H9 (cell line): ENCODE data around the gene NTF3. TPM values are rescaled to one million over a fixed set of nuclear protein-coding genes. Genes with fewer than 3 reads are reported as not detected.

Experiments
- DNase-seq: peaks from one replicate; pipeline ENCODE4 v3.0.0-alpha.2; 2017
- H2AFZ ChIP-seq: one replicate; pipeline ENCODE4 v1.6.1; 2013; ENCODE audit warnings: mild to moderate bottlenecking, low read length, control low read depth, moderate library complexity
- H2AK5ac ChIP-seq: 2 replicates; pipeline ENCODE4 v1.6.1; 2013; ENCODE audit warnings: low read length, control low read depth, mixed read lengths; ENCODE audit not compliant: insufficient read length
- H2BK120ac ChIP-seq: one replicate; pipeline ENCODE4 v1.6.1; 2013; ENCODE audit warnings: low read depth, mild to moderate bottlenecking, low read length, control low read depth, inconsistent platforms; ENCODE audit not compliant: poor library complexity, severe bottlenecking
- H2BK12ac ChIP-seq: 2 replicates; pipeline ENCODE4 v1.6.1; 2013; ENCODE audit warnings: low read length, control low read depth, mixed read lengths, low read depth; ENCODE audit not compliant: insufficient read length
- H2BK15ac ChIP-seq: 2 replicates; pipeline ENCODE4 v1.6.1; 2013; ENCODE audit warnings: low read depth, low read length, control low read depth
- H2BK20ac ChIP-seq: one replicate; pipeline ENCODE4 v1.6.1; 2013; ENCODE audit warnings: low read depth, mild to moderate bottlenecking, low read length, control low read depth, inconsistent platforms; ENCODE audit not compliant: poor library complexity, severe bottlenecking
- H2BK5ac ChIP-seq: 2 replicates; pipeline ENCODE4 v1.6.1; 2013; ENCODE audit warnings: low read length, control low read depth, mixed read lengths; ENCODE audit not compliant: insufficient read length
- H3K14ac ChIP-seq: 2 replicates; pipeline ENCODE4 v1.6.1; 2013; ENCODE audit warnings: low read length, control low read depth; ENCODE audit not compliant: insufficient read depth
- H3K18ac ChIP-seq: 2 replicates; pipeline ENCODE4 v1.6.1; 2013; ENCODE audit warnings: low read depth, mild to moderate bottlenecking, mixed read lengths, low read length, control low read depth; ENCODE audit not compliant: insufficient read length
- H3K23ac ChIP-seq: 2 replicates; pipeline ENCODE4 v1.6.1; 2013; ENCODE audit warnings: low read length, control low read depth, mixed read lengths, low read depth; ENCODE audit not compliant: insufficient read length
- H3K23me2 ChIP-seq: 2 replicates; pipeline ENCODE4 v1.6.1; 2013; ENCODE audit warnings: low read depth, mild to moderate bottlenecking, mixed read lengths, low read length, control low read depth; ENCODE audit not compliant: insufficient read length, poor library complexity, severe bottlenecking
- H3K27ac ChIP-seq: 2 replicates; pipeline ENCODE4 v1.5.1; 2013; ENCODE audit warnings: low read length, control low read depth, mixed read lengths, low read depth; ENCODE audit not compliant: insufficient read length
- H3K27me3 ChIP-seq: 2 replicates; pipeline ENCODE4 v1.6.1; 2013; ENCODE audit warnings: low read length, control low read depth, inconsistent platforms; ENCODE audit not compliant: insufficient read depth
- H3K4ac ChIP-seq: 2 replicates; pipeline ENCODE4 v1.6.1; 2013; ENCODE audit warnings: low read depth, mild to moderate bottlenecking, control low read depth, inconsistent platforms, low read length, moderate library complexity
- H3K4me1 ChIP-seq: 2 replicates; pipeline ENCODE4 v1.6.1; 2013; ENCODE audit warnings: low read length, control low read depth, inconsistent platforms; ENCODE audit not compliant: insufficient read depth
- H3K4me2 ChIP-seq: 2 replicates; pipeline ENCODE4 v1.6.1; 2013; ENCODE audit warnings: low read length, control low read depth, mixed read lengths; ENCODE audit not compliant: insufficient read length, insufficient read depth
- H3K56ac ChIP-seq: 2 replicates; pipeline ENCODE4 v1.6.1; 2013; ENCODE audit warnings: low read depth, mild to moderate bottlenecking, mixed read lengths, low read length, control low read depth; ENCODE audit not compliant: insufficient read length
- H3K79me1 ChIP-seq: 2 replicates; pipeline ENCODE4 v1.6.1; 2013; ENCODE audit warnings: low read depth, mild to moderate bottlenecking, moderate library complexity, low read length, control low read depth, inconsistent platforms; ENCODE audit not compliant: insufficient read depth, poor library complexity, severe bottlenecking
- H3K79me2 ChIP-seq: 2 replicates; pipeline ENCODE4 v1.6.1; 2013; ENCODE audit warnings: low read length, control low read depth, inconsistent platforms; ENCODE audit not compliant: insufficient read depth
- H3K9ac ChIP-seq: 2 replicates; pipeline ENCODE4 v1.6.1; 2013; ENCODE audit warnings: low read length, control low read depth, mixed read lengths; ENCODE audit not compliant: insufficient read length; ENCODE audit errors: extremely low read depth
- H3K9me3 ChIP-seq: one replicate; pipeline ENCODE4 v1.6.1; 2013; ENCODE audit warnings: low read depth, low read length, inconsistent platforms; ENCODE audit not compliant: control insufficient read depth
- H3T11ph ChIP-seq: one replicate; pipeline ENCODE4 v1.6.1; 2013; ENCODE audit warnings: mild to moderate bottlenecking, low read length, control low read depth, inconsistent platforms
- H4K20me1 ChIP-seq: one replicate; pipeline ENCODE4 v1.6.1; 2013; ENCODE audit not compliant: control insufficient read depth, insufficient read length, insufficient read depth
- H4K5ac ChIP-seq: 2 replicates; pipeline ENCODE4 v1.6.1; 2013; ENCODE audit warnings: low read depth, mild to moderate bottlenecking, mixed read lengths, low read length, control low read depth; ENCODE audit not compliant: insufficient read length
- H4K8ac ChIP-seq: replicated peaks from 2 replicates; pipeline ENCODE4 v1.6.1; 2013; ENCODE audit warnings: low read length, control low read depth, mixed read lengths, low read depth; ENCODE audit not compliant: insufficient read length
- H4K91ac ChIP-seq: 2 replicates; pipeline ENCODE4 v1.6.1; 2013; ENCODE audit warnings: low read depth, mild to moderate bottlenecking, moderate library complexity, mixed read lengths, low read length, control low read depth; ENCODE audit not compliant: insufficient read length
- H3K27ac Mint-ChIP-seq, 3 experiments: 2 replicates in 2 of 3; 3 replicates in 1 of 3; pipeline ENCODE4 v1.8.0; 2020 to 2021; ENCODE audit warnings: mixed read lengths in 3 of 3, mild to moderate bottlenecking in 1 of 3, moderate library complexity in 1 of 3
- H3K27me3 Mint-ChIP-seq: 2 replicates; pipeline ENCODE4 v1.8.0; 2021; ENCODE audit warnings: low read depth, mild to moderate bottlenecking, moderate library complexity, mixed read lengths
- H3K36me3 Mint-ChIP-seq, 3 experiments: 2 replicates in 2 of 3; 3 replicates in 1 of 3; pipeline ENCODE4 v1.8.0; 2020 to 2021; ENCODE audit warnings: low read depth in 3 of 3, mixed read lengths in 3 of 3; ENCODE audit not compliant: insufficient read depth in 1 of 3
- H3K4me1 Mint-ChIP-seq, 2 experiments: 2 replicates each; pipeline ENCODE4 v1.8.0; 2020; ENCODE audit warnings: mixed read lengths in 2 of 2
- H3K4me3 Mint-ChIP-seq, 2 experiments: 2 replicates in 1 of 2; 3 replicates in 1 of 2; pipeline ENCODE4 v1.8.0; 2020 to 2021; ENCODE audit warnings: mild to moderate bottlenecking in 2 of 2, mixed read lengths in 2 of 2, moderate library complexity in 1 of 2
- H3K9me3 Mint-ChIP-seq, 2 experiments: 2 replicates in 1 of 2; 3 replicates in 1 of 2; pipeline ENCODE4 v1.8.0; 2020; ENCODE audit warnings: mild to moderate bottlenecking in 2 of 2, mixed read lengths in 2 of 2, moderate library complexity in 1 of 2
- WGBS: extraction: QIAGEN DNeasy Blood & Tissue Kit; methylation state at CpG from one replicate; pipeline ENCODE4 v1.1.7; 2013; ENCODE audit warnings: missing lambda C conversion rate, low lambda C conversion rate, mixed read lengths; ENCODE audit not compliant: insufficient read length; ENCODE audit errors: extremely low coverage; 5-methylcytosine and 5-hydroxymethylcytosine counted together
- total RNA-seq: library from RNA; stranded (reverse); gene quantifications from 2 replicates; pipeline ENCODE4 v1.2.1, GENCODE V29; 2021
- TF ChIP-seq, protein P1 (sequence below): fragments of 200-600 bp; sonication (generic); conservative IDR thresholded peaks from 3 replicates; pipeline ENCODE4 v1.8.0; 2021; ENCODE audit warnings: antibody characterized with exemption, mild to moderate bottlenecking

NTF3 gene
- total RNA-seq, 1 experiment from 2014 or later: 0.48 TPM

DNA sequence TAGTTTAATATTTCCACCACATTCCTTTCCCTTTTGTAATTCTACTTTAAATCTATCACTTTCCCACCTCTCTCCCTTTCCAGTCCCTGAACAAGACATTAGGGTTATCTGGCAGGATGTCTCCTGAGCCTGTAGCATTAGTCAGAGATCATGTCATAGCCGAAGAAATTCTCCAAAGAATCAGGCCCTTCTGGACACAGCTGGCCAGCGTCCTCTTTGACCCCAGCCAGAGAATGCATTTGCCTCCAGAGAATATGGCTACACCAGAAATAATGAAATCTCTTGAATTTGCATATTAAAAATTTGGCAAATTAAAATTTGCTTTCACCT, 56.7 kb downstream of the NTF3 start:
- Histone ChIP-seq H2BK20ac (no peak overlapping the region), H3K9me3 (no peaks in the 10 kb centered on the region), H3K23ac (no peak overlapping the region), H3K27ac (no peak overlapping the region), H4K20me1 (no peaks in the 10 kb centered on the region), H3K14ac (no peak overlapping the region), H2BK12ac (no peak overlapping the region), H3K9ac (no peak overlapping the region), H3K79me2 (no peaks in the 10 kb centered on the region), H3K18ac (no peak overlapping the region), H3K27me3 (no peaks in the 10 kb centered on the region), H3K4me1 (no peaks in the 10 kb centered on the region), H2AK5ac (no peak overlapping the region), H3K56ac (no peak overlapping the region), H3K4me2 (no peak overlapping the region), H3K79me1 (no peaks in the 10 kb centered on the region), H3K4ac (no peak overlapping the region), H3K23me2 (no peaks in the 10 kb centered on the region), H4K91ac (no peak overlapping the region), H2AFZ (no peak overlapping the region), H2BK5ac (no peak overlapping the region), H2BK120ac (no peak overlapping the region), H3T11ph (no peak overlapping the region), H4K8ac (no peak overlapping the region), H4K5ac (no peak overlapping the region), H2BK15ac (no peak overlapping the region)
- WGBS: no CpG with 5 or more reads among the region's 2 CpGs
- no peak overlapping the region for H3K27ac Mint-ChIP-seq
- TF ChIP-seq, protein P1, sequence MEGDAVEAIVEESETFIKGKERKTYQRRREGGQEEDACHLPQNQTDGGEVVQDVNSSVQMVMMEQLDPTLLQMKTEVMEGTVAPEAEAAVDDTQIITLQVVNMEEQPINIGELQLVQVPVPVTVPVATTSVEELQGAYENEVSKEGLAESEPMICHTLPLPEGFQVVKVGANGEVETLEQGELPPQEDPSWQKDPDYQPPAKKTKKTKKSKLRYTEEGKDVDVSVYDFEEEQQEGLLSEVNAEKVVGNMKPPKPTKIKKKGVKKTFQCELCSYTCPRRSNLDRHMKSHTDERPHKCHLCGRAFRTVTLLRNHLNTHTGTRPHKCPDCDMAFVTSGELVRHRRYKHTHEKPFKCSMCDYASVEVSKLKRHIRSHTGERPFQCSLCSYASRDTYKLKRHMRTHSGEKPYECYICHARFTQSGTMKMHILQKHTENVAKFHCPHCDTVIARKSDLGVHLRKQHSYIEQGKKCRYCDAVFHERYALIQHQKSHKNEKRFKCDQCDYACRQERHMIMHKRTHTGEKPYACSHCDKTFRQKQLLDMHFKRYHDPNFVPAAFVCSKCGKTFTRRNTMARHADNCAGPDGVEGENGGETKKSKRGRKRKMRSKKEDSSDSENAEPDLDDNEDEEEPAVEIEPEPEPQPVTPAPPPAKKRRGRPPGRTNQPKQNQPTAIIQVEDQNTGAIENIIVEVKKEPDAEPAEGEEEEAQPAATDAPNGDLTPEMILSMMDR: no peak
- H3K9me3 Mint-ChIP-seq: no peaks in the 10 kb centered on the region
- H3K4me3 Mint-ChIP-seq: no peak overlapping the region
- peaks cover 2% of the 10 kb centered on the region for H3K27me3 Mint-ChIP-seq
- peaks cover 0 to 19% of the 10 kb centered on the region in 2 experiments; a peak in 2 of 4 replicates for H3K4me1 Mint-ChIP-seq
- H3K36me3 Mint-ChIP-seq: no peaks in the 10 kb centered on the region
- no peak for DNase-seq
